ENCODE results near the gene KRT84. TPM values are rescaled to one million over a fixed set of nuclear protein-coding genes. Genes with fewer than 3 reads are reported as not detected.
A peak's percentile ranks its signal among the peaks of the same experiment; 100 is the strongest.

The KRT84 gene
- total RNA-seq, 3 donors from 2014 or later: not detected

DNA sequence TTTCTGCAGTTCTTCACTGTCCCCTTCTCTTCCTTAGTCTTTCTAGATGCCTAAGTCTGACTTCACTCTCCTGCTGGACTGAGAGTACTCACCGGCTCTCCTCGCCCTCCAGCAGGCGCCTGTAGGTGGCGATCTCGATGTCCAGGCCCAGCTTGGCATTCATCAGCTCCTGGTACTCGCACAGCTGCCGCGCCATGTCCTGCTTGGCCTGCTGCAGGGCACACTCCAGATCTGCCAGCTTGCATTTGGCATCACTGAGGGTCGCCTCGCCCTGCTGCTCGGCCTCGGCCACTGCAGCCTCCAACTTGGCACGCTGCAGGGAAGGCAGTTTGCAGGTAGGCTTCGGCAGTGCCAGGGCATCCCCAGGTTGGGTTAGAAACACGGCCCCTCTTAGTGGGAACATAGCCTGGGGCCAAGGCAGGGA, 5.2 kb downstream of the KRT84 start:
- no peaks in the 10 kb centered on the region for H3K9me3 ChIP-seq
- intact Hi-C loops (cut with DNase I; ENCODE audit: low total_unique reads): no loop called here

DNA sequence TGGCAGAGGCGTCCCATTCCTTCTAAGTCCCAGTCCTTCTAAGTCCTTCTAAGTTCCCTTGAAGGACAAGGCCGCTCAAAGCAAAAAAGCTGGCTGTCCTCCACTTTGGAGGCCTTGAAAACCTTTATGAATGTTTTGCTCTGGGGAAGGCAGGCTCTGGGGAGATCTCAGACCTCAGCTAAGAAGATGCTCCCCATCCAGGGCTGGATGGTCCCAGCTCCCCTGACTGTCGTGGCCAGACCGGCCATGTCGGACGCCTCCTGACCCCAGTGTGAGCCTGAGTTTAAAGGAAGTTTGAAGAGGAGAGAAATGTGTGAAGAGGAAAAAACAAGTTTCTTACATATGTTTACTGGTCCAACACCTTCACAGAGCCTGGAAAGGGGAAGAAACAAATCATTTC, 5.9 kb downstream of the KRT84 start:
- intact Hi-C loops (cut with DNase I; ENCODE audit: low total_unique reads): no loop called here
- no peak for DNase-seq (ENCODE audit: low spot score in 2 of 2)
- H3K36me3 ChIP-seq: no peaks in the 10 kb centered on the region
- H3K4me3 ChIP-seq: no peak overlapping the region
- no peaks in the 10 kb centered on the region for H3K9me3 ChIP-seq
- H3K27me3 ChIP-seq: no peaks in the 10 kb centered on the region
- no peaks in the 10 kb centered on the region for H3K4me1 ChIP-seq
- H3K27ac ChIP-seq: no peak overlapping the region
- TF ChIP-seq, protein P1, sequence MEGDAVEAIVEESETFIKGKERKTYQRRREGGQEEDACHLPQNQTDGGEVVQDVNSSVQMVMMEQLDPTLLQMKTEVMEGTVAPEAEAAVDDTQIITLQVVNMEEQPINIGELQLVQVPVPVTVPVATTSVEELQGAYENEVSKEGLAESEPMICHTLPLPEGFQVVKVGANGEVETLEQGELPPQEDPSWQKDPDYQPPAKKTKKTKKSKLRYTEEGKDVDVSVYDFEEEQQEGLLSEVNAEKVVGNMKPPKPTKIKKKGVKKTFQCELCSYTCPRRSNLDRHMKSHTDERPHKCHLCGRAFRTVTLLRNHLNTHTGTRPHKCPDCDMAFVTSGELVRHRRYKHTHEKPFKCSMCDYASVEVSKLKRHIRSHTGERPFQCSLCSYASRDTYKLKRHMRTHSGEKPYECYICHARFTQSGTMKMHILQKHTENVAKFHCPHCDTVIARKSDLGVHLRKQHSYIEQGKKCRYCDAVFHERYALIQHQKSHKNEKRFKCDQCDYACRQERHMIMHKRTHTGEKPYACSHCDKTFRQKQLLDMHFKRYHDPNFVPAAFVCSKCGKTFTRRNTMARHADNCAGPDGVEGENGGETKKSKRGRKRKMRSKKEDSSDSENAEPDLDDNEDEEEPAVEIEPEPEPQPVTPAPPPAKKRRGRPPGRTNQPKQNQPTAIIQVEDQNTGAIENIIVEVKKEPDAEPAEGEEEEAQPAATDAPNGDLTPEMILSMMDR (IDR thresholded peaks at IDR 0.05): no peak
- TF ChIP-seq POLR2AphosphoS5 (IDR thresholded peaks at IDR 0.05) (no peak), POLR2A (IDR thresholded peaks at IDR 0.05) (no peak)

More for the DNA sequence above, 5.2 kb downstream of the KRT84 start:
- Histone ChIP-seq H3K36me3 (no peaks in the 10 kb centered on the region), H3K27me3 (no peaks in the 10 kb centered on the region), H3K27ac (no peak overlapping the region), H3K4me1 (no peaks in the 10 kb centered on the region), H3K4me3 (no peak overlapping the region)
- DNase-seq (ENCODE audit: low spot score in 2 of 2): peak; percentile 57 to 62
- TF ChIP-seq, protein P1 (IDR thresholded peaks at IDR 0.05): peak in 2 of 3 donors; percentile 35 to 57
- TF ChIP-seq POLR2A (IDR thresholded peaks at IDR 0.05): no peak
- TF ChIP-seq POLR2AphosphoS5 (IDR thresholded peaks at IDR 0.05): no peak

DNA sequence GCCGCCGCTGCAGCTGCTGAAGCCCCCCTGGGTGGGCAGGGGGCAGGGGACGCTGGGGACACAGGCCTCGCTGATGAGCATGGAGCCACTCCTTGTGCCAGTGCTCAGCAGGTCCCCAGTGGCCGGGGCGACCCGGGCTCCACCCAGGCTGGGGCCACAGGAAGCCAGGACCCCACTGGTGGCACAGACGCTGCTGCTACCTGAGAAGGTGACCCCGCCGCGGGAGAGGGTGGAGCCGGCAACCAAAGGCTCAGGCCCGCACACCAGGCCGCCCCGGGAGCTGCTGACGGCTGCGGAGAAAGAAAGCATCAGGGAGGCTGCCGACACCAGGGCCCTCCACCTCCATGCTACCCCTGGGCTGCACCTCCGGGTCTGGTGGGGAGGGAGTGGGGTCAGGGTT, 7.4 kb downstream of the KRT84 start:
- DNase-seq (ENCODE audit: low spot score in 2 of 2): no peak
- H3K27me3 ChIP-seq: no peaks in the 10 kb centered on the region
- no peaks in the 10 kb centered on the region for H3K9me3 ChIP-seq
- no peak overlapping the region for H3K4me3 ChIP-seq
- no peak overlapping the region for H3K27ac ChIP-seq
- H3K36me3 ChIP-seq: no peaks in the 10 kb centered on the region
- TF ChIP-seq POLR2AphosphoS5 (IDR thresholded peaks at IDR 0.05) (no peak), POLR2A (IDR thresholded peaks at IDR 0.05) (no peak)
- TF ChIP-seq, protein P1 (IDR thresholded peaks at IDR 0.05): no peak
- H3K4me1 ChIP-seq: no peaks in the 10 kb centered on the region
- intact Hi-C loops (cut with DNase I; ENCODE audit: low total_unique reads): no loop called here

DNA sequence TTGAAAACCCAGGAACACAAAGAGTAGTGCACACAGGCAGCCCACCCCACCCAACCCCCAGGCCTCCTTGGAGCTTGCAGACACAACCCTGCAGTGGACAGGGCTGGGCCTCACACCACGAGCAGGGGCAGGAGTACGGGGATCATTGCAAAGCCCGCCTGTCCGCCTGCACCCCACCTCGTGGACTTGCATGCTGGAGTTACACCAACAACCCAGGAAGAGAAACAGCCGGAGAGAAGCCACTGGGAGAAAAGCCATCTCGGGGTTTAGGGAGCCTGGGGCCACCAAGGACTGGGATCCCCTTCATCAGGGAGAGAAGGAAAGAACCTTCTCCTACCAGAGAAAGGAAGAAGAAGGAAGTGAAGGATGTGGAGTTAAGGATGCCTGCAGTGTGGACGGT, 8.2 kb downstream of the KRT84 start:
- no peak overlapping the region for H3K4me3 ChIP-seq
- no peaks in the 10 kb centered on the region for H3K36me3 ChIP-seq
- TF ChIP-seq, protein P1 (IDR thresholded peaks at IDR 0.05): no peak
- no peak for TF ChIP-seq POLR2AphosphoS5 (IDR thresholded peaks at IDR 0.05)
- TF ChIP-seq POLR2A (IDR thresholded peaks at IDR 0.05): no peak
- intact Hi-C loops (cut with DNase I; ENCODE audit: low total_unique reads): no loop called here
- no peaks in the 10 kb centered on the region for H3K9me3 ChIP-seq
- no peak for DNase-seq (ENCODE audit: low spot score in 2 of 2)
- H3K4me1 ChIP-seq: no peaks in the 10 kb centered on the region
- H3K27me3 ChIP-seq: no peaks in the 10 kb centered on the region
- H3K27ac ChIP-seq: no peak overlapping the region

DNA sequence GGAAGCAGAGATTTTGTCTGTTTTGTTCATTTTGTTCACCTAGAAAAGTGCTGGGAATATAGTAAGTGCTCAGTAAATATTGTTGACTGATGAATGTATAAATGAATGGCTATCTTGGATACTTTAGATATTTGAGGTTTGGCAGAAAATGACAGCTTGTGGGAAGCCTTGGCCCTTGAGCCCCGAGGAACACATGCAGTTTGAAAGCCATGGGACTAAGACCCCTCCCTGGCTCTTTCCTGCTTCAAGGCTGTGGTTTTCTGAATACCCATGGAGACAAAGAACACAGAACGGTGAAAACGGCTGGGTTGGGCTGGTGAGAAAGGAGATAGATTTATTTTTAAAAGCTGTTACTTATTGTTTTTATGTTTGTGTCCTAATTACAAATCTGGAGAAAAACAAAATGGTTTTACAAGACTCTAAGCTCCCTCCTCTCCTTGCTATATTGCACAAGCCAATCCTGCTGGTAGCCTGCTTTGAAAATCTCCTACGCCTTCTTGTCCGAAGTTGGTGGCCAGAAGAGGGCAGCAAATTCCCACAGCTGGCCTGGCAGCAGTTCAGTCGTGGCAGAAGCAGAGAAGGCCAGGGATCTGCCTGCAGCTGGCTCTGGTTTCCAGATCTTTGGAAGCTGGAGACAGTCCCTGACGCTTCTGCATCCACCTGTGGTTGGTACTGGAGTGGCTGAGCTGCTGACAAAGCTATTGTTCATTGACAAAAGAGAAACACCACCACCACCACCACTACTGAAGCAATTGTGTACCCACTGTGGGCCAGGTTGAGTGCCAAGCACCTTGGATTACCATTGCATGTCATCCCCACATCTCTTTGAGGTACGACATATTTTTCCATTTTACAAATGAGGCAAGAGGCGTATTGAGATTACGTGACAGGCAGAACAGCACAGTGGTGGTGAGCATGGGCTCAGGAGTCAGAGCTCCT, 13.0 kb downstream of the KRT84 start:
- Histone ChIP-seq H3K4me1 (no peaks in the 10 kb centered on the region), H3K27ac (peak overlapping the region; percentile 67 to 76), H3K36me3 (no peaks in the 10 kb centered on the region), H3K27me3 (no peaks in the 10 kb centered on the region), H3K4me3 (no peak overlapping the region), H3K9me3 (no peaks in the 10 kb centered on the region)
- peak in 2 of 3 donors; percentile 51 to 73 for TF ChIP-seq POLR2AphosphoS5 (IDR thresholded peaks at IDR 0.05)
- no peak for TF ChIP-seq POLR2A (IDR thresholded peaks at IDR 0.05)
- TF ChIP-seq, protein P1 (IDR thresholded peaks at IDR 0.05): peak; percentile 79 to 88 (median 84)
- peak; percentile 89 to 91 for DNase-seq (ENCODE audit: low spot score in 2 of 2)
- intact Hi-C loops (cut with DNase I; ENCODE audit: low total_unique reads): loop anchor here (2.0 kb wide), 1 partner anchor 42 kb away; no protein-coding TSS in a partner anchor

Data from breast epithelium (tissue), 4 donors.